ENCODE data around the gene JAGN1. TPM values are rescaled to one million over a fixed set of nuclear protein-coding genes. Genes with fewer than 3 reads are reported as not detected.
"Not testable (repeated sequence)": the region's sequence is repeated elsewhere in the genome, so short reads cannot be mapped to it uniquely, and the experiment has no call there.

Gene JAGN1
- total RNA-seq, 1 experiment from 2014 or later = 19.7 TPM

DNA sequence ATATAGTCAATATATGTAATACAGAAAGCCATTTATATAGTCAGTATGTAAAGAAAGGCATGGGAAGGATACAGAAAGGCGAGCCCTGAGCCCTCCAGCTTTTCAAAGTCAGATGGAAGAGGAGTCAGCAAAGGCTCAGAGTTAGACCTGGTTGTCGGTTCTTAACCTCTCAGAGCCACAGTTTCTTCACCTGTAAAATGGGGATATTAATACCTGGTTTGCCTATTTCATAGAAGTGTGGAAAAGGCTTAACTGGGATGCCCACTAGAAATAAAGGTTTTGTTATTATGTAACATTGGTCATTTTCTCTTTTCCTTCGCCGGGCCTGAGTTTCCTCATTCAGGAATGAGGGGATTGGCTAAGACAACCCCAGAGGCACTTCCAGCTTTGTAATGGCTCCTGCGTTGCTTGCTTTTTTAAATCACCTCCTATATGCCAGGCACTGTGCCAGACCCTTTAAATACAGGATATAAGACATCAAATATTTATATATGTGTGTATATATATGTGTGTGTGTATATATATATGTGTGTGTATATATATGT, 45.6 kb downstream of the JAGN1 start:
- no peak for DNase-seq (ENCODE audit: low read depth)
- in situ Hi-C loops (cut with HindIII; ENCODE audit: low pct_unique_long_range_greater_than_20kb, low sequenced_read_pairs) = no loop called here

DNA sequence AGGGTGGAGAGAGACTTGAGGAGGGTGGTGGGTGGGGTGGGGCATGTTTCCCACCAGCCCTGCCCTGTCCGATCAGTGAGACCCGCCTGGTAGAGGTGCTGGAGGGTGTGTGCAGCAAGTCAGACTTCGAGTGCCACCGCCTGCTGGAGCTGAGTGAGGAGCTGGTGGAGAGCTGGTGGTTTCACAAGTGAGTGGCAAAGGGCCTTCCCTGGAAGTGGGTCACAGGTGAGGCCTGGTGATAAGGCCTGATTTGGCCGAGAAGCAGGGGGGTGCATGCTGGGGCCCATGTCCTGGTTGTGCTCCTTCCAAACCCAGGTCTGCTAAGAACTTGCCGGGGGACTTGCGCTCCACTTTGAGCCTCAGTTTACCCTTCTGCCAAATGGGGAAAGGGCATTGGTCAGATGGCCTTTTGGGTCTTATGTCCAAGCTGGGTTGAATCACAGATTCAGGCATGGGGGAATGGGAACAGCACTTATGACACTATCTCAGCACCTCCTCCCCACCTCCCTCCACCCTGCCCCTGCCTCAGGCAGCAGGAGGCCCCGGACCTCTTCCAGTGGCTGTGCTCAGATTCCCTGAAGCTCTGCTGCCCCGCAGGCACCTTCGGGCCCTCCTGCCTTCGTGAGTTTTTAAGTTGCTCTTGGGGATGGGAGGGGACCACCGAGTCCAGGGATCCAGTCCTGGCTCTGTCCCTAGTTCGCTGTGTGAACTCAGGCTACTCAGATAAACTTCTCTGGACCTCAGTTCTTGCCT, 47.3 kb downstream of the JAGN1 start:
- in situ Hi-C loops (cut with HindIII; ENCODE audit: low pct_unique_long_range_greater_than_20kb, low sequenced_read_pairs) = no loop called here

GRCh38 chr3:9938966-9939365, 48.6 kb downstream of the JAGN1 start:
- in situ Hi-C loops (cut with HindIII; ENCODE audit: low pct_unique_long_range_greater_than_20kb, low sequenced_read_pairs) = no loop called here
- DNase-seq (ENCODE audit: low read depth) = no peak

More for the DNA sequence above, 47.3 kb downstream of the JAGN1 start:
- DNase-seq (ENCODE audit: low read depth) = no peak

DNA sequence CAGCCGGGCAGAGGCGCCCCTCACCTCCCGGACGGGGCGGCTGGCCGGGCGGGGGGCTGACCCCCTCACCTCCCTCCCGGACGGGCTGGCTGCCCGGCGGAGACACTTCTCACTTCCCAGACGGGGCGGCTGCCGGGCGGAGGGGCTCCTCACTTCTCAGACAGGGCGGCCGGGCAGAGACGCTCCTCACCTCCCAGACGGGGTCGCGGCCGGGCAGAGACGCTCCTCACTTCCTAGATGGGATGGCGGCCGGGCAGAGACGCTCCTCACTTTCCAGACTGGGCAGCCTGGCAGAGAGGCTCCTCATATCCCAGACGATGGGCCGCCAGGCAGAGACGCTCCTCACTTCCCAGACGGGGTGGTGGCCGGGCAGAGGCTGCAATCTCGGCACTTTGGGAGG, 49.5 kb downstream of the JAGN1 start:
- in situ Hi-C loops (cut with HindIII; ENCODE audit: low pct_unique_long_range_greater_than_20kb, low sequenced_read_pairs); DNase-seq (ENCODE audit: low read depth): not testable (repeated sequence)

- in situ Hi-C loops (cut with HindIII; ENCODE audit: low pct_unique_long_range_greater_than_20kb, low sequenced_read_pairs) = no loop called here
- no peak for DNase-seq (ENCODE audit: low read depth)
Measured at GRCh38 chr3:9940746-9941145, 50.3 kb downstream of the JAGN1 start.

- no peak for DNase-seq (ENCODE audit: low read depth)
- in situ Hi-C loops (cut with HindIII; ENCODE audit: low pct_unique_long_range_greater_than_20kb, low sequenced_read_pairs) = no loop called here
Measured at GRCh38 chr3:9942164-9942563, 51.8 kb downstream of the JAGN1 start.

- no peak for DNase-seq (ENCODE audit: low read depth)
- in situ Hi-C loops (cut with HindIII; ENCODE audit: low pct_unique_long_range_greater_than_20kb, low sequenced_read_pairs) = no loop called here
Measured at GRCh38 chr3:9942934-9943690, 52.7 kb downstream of the JAGN1 start.

Other genes with a start within 250 kb of the JAGN1 start
- gene MTMR14, start 241.1 kb upstream of the JAGN1 start, total RNA-seq (2014; rRNA removed; shearing (Covaris generic); ENCODE audit: low replicate concordance) = 17.7 and 28.7 TPM in 2 replicates
- gene CPNE9, start 186.8 kb upstream of the JAGN1 start, total RNA-seq (2014; rRNA removed; shearing (Covaris generic); ENCODE audit: low replicate concordance) = not detected in 2 replicates
- gene BRPF1, start 158.9 kb upstream of the JAGN1 start, total RNA-seq (2014; rRNA removed; shearing (Covaris generic); ENCODE audit: low replicate concordance) = 5.6 and 6.5 TPM in 2 replicates
- 21.7 and 29.7 TPM in 2 replicates for gene OGG1, start 140.7 kb upstream of the JAGN1 start, total RNA-seq (2014; rRNA removed; shearing (Covaris generic); ENCODE audit: low replicate concordance)
- 33.6 and 43.0 TPM in 2 replicates for gene CAMK1, start 120.7 kb upstream of the JAGN1 start, total RNA-seq (2014; rRNA removed; shearing (Covaris generic); ENCODE audit: low replicate concordance)
- 86.1 and 95.9 TPM in 2 replicates for gene TADA3, start 98.1 kb upstream of the JAGN1 start, total RNA-seq (2014; rRNA removed; shearing (Covaris generic); ENCODE audit: low replicate concordance)
- gene ARPC4, start 97.5 kb upstream of the JAGN1 start, total RNA-seq (2014; rRNA removed; shearing (Covaris generic); ENCODE audit: low replicate concordance) = 197 and 238 TPM in 2 replicates
- 1.4 and 6.6 TPM in 2 replicates for gene TTLL3, start 80.3 kb upstream of the JAGN1 start, total RNA-seq (2014; rRNA removed; shearing (Covaris generic); ENCODE audit: low replicate concordance)
- gene RPUSD3, start 46.6 kb upstream of the JAGN1 start, total RNA-seq (2014; rRNA removed; shearing (Covaris generic); ENCODE audit: low replicate concordance) = 22.3 and 43.5 TPM in 2 replicates
- gene CIDEC, start 10.4 kb upstream of the JAGN1 start, total RNA-seq (2014; rRNA removed; shearing (Covaris generic); ENCODE audit: low replicate concordance) = not detected in 2 replicates
- not detected in 2 replicates for gene IL17RE, start 12.2 kb downstream of the JAGN1 start, total RNA-seq (2014; rRNA removed; shearing (Covaris generic); ENCODE audit: low replicate concordance)
- gene IL17RC, start 26.5 kb downstream of the JAGN1 start, total RNA-seq (2014; rRNA removed; shearing (Covaris generic); ENCODE audit: low replicate concordance) = 24.5 and 51.8 TPM in 2 replicates
- 12.7 and 22.6 TPM in 2 replicates for gene CRELD1, start 43.2 kb downstream of the JAGN1 start, total RNA-seq (2014; rRNA removed; shearing (Covaris generic); ENCODE audit: low replicate concordance)
- 0.20 and 1.2 TPM in 2 replicates for gene PRRT3, start 61.8 kb downstream of the JAGN1 start, total RNA-seq (2014; rRNA removed; shearing (Covaris generic); ENCODE audit: low replicate concordance)
- 44.0 and 48.3 TPM in 2 replicates for gene EMC3, start 96.2 kb downstream of the JAGN1 start, total RNA-seq (2014; rRNA removed; shearing (Covaris generic); ENCODE audit: low replicate concordance)
- gene FANCD2, start 135.8 kb downstream of the JAGN1 start, total RNA-seq (2014; rRNA removed; shearing (Covaris generic); ENCODE audit: low replicate concordance) = 13.6 and 30.9 TPM in 2 replicates
- not detected in 2 replicates for gene FANCD2OS, start 217.6 kb downstream of the JAGN1 start, total RNA-seq (2014; rRNA removed; shearing (Covaris generic); ENCODE audit: low replicate concordance)
- 63.0 and 87.1 TPM in 2 replicates for gene BRK1, start 225.1 kb downstream of the JAGN1 start, total RNA-seq (2014; rRNA removed; shearing (Covaris generic); ENCODE audit: low replicate concordance)